Measurements from ENCODE around the gene EVI5L. TPM values are rescaled to one million over a fixed set of nuclear protein-coding genes. Genes with fewer than 3 reads are reported as not detected.

EVI5L gene
- polyA plus RNA-seq, 3 donors, result 0.76 to 5.7 (median 1.3) TPM

DNA sequence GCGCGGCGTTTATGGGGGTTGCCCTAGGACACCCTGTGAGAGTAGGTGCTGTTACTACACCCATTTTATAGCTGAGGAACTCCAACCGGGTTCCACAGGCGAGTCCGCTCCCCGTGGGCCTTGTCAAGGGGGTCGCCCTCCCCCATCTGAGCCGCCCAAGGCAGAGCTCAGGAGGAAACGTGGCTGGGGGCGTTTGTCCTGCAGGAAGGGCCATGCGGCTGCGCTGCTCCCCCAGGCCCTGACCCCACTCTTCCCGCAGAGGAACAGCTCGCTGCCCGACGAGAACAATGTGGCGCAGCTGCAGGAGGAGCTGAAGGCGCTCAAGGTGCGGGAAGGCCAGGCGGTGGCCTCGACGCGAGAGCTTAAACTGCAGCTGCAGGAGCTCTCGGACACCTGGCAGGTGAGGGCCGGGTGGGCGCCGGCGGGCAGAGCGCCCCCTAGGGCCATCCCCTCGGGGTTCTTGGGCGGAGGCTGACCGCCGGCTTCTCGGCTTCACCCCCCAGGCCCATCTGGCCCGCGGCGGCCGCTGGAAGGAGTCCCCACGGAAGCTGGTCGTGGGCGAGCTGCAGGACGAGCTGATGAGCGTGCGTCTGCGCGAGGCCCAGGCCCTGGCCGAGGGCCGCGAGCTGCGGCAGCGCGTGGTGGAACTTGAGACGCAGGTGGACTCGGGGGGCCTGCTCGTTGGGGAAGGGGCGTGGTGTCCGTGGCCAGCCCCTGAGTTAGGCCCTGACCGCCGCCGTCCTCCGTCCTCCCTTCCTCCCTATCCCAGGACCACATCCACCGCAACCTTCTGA, 31.8 kb downstream of the EVI5L start:
- H3K4me2 ChIP-seq (replicated peaks; ENCODE audit: extremely low read depth, low read length, poor library complexity, severe bottlenecking), result peak overlapping the region; percentile 76
- H3K9me3 ChIP-seq (replicated peaks in 1 of 2; ENCODE audit: control insufficient read depth in 1 of 2, insufficient read depth in 1 of 2, low read length in 2 of 2), result no peaks in the 10 kb centered on the region
- H3K27me3 Mint-ChIP-seq (ENCODE audit: low read depth in 3 of 3), result peaks cover 55 to 70% (median 56%) of the 10 kb centered on the region in 3 donors
- peak overlapping the region; percentile 11 to 66 (median 12) for H3K4me3 ChIP-seq (replicated peaks in 1 of 3; ENCODE audit: low read depth in 2 of 3, low read length in 3 of 3)
- H4K20me1 ChIP-seq (ENCODE audit: insufficient read depth, low read length), result no peaks in the 10 kb centered on the region
- no peak overlapping the region for H3K27ac ChIP-seq (ENCODE audit: low read depth in 1 of 2, low read length in 2 of 2)
- no peak for DNase-seq
- H3K4me1 ChIP-seq (ENCODE audit: control insufficient read depth in 1 of 2, insufficient read depth in 2 of 2, low read length in 2 of 2), result peaks cover 18 to 20% of the 10 kb centered on the region in 2 donors
- no peak overlapping the region for H3K9ac ChIP-seq (ENCODE audit: insufficient read depth, low read length, poor library complexity, severe bottlenecking)
- peaks cover 0 to 27% (median 6%) of the 10 kb centered on the region in 7 donors for H3K9me3 Mint-ChIP-seq
- H3K36me3 Mint-ChIP-seq, result peaks cover 7 to 18% of the 10 kb centered on the region in 2 donors
- intact Hi-C loops (cut with micrococcal nuclease), result no loop called here
- H3K27me3 ChIP-seq (ENCODE audit: control insufficient read depth in 2 of 2, insufficient read depth in 2 of 2, low read length in 2 of 2), result peaks cover 19 to 59% of the 10 kb centered on the region in 2 donors
- H3K4me3 Mint-ChIP-seq, result peak overlapping the region; percentile 24 to 83
- H3K36me3 ChIP-seq (replicated peaks in 1 of 2; ENCODE audit: control insufficient read depth in 1 of 2, insufficient read depth in 2 of 2, low read length in 2 of 2), result no peaks in the 10 kb centered on the region
- H2AFZ ChIP-seq (ENCODE audit: insufficient read depth, low read depth, low read length, poor library complexity, severe bottlenecking), result no peak overlapping the region
- H3K79me2 ChIP-seq (ENCODE audit: insufficient read depth, low read length), result no peaks in the 10 kb centered on the region
- no peak overlapping the region for H3K27ac Mint-ChIP-seq
- peaks cover 20% of the 10 kb centered on the region for H3K4me1 Mint-ChIP-seq
- TF ChIP-seq, protein P1, sequence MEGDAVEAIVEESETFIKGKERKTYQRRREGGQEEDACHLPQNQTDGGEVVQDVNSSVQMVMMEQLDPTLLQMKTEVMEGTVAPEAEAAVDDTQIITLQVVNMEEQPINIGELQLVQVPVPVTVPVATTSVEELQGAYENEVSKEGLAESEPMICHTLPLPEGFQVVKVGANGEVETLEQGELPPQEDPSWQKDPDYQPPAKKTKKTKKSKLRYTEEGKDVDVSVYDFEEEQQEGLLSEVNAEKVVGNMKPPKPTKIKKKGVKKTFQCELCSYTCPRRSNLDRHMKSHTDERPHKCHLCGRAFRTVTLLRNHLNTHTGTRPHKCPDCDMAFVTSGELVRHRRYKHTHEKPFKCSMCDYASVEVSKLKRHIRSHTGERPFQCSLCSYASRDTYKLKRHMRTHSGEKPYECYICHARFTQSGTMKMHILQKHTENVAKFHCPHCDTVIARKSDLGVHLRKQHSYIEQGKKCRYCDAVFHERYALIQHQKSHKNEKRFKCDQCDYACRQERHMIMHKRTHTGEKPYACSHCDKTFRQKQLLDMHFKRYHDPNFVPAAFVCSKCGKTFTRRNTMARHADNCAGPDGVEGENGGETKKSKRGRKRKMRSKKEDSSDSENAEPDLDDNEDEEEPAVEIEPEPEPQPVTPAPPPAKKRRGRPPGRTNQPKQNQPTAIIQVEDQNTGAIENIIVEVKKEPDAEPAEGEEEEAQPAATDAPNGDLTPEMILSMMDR (IDR thresholded peaks at IDR 0.05), result no peak
- 13% methylated on average over 60 of the region's 63 CpGs for WGBS (ENCODE audit: insufficient coverage)

DNA sequence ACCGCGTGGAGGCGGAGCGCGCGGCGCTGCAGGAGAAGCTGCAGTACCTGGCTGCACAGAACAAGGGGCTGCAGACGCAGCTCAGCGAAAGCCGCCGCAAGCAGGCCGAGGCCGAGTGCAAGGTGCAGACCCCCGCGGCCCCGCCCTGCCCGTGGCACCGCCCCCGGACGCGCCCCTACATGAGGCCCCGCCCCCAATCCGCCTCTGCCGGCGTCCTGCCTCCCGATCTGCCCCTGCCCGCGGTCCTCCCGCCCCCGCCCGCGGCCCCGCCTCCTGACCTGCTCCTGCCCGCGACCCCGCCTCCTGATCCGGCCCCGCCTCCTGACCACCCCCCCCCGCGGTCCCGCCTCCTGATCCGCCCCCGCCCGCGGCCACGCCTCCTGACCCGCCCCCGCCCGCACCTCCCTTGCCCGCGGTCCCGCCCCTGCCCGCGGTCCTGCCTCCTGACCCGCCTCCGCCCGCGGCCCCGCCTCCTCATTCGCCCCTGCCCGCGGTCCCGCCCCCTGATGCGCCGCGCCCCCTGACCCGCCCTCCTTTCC, 32.5 kb downstream of the EVI5L start:
- peak overlapping the region; percentile 11 to 66 (median 12) for H3K4me3 ChIP-seq (replicated peaks in 1 of 3; ENCODE audit: low read depth in 2 of 3, low read length in 3 of 3)
- Mint-ChIP-seq H3K36me3 (peaks cover 9 to 18% of the 10 kb centered on the region in 2 donors), H3K27me3 (ENCODE audit: low read depth in 3 of 3) (peaks cover 59 to 77% (median 62%) of the 10 kb centered on the region in 3 donors), H3K27ac (no peak overlapping the region), H3K9me3 (peaks cover 0 to 27% (median 8%) of the 10 kb centered on the region in 7 donors), H3K4me3 (peak overlapping the region; percentile 24 to 83), H3K4me1 (peaks cover 20% of the 10 kb centered on the region)
- no peaks in the 10 kb centered on the region for H3K36me3 ChIP-seq (replicated peaks in 1 of 2; ENCODE audit: control insufficient read depth in 1 of 2, insufficient read depth in 2 of 2, low read length in 2 of 2)
- H3K27me3 ChIP-seq (ENCODE audit: control insufficient read depth in 2 of 2, insufficient read depth in 2 of 2, low read length in 2 of 2), result peaks cover 22 to 65% of the 10 kb centered on the region in 2 donors
- no peaks in the 10 kb centered on the region for H3K9me3 ChIP-seq (replicated peaks in 1 of 2; ENCODE audit: control insufficient read depth in 1 of 2, insufficient read depth in 1 of 2, low read length in 2 of 2)
- intact Hi-C loops (cut with micrococcal nuclease), result no loop called here
- peak; percentile 18 to 62 (median 36) for DNase-seq
- H3K79me2 ChIP-seq (ENCODE audit: insufficient read depth, low read length), result no peaks in the 10 kb centered on the region
- H3K4me2 ChIP-seq (replicated peaks; ENCODE audit: extremely low read depth, low read length, poor library complexity, severe bottlenecking), result peak overlapping the region; percentile 76
- H3K27ac ChIP-seq (ENCODE audit: low read depth in 1 of 2, low read length in 2 of 2), result no peak overlapping the region
- H4K20me1 ChIP-seq (ENCODE audit: insufficient read depth, low read length), result no peaks in the 10 kb centered on the region
- WGBS (ENCODE audit: insufficient coverage), result 3% methylated on average over 23 of the region's 67 CpGs
- H2AFZ ChIP-seq (ENCODE audit: insufficient read depth, low read depth, low read length, poor library complexity, severe bottlenecking), result no peak overlapping the region
- TF ChIP-seq, protein P1 (IDR thresholded peaks at IDR 0.05), result no peak
- peaks cover 18 to 20% of the 10 kb centered on the region in 2 donors for H3K4me1 ChIP-seq (ENCODE audit: control insufficient read depth in 1 of 2, insufficient read depth in 2 of 2, low read length in 2 of 2)
- no peak overlapping the region for H3K9ac ChIP-seq (ENCODE audit: insufficient read depth, low read length, poor library complexity, severe bottlenecking)
